PC-3 (cell line): Measurements from ENCODE around the gene KIF3A. TPM values are rescaled to one million over a fixed set of nuclear protein-coding genes. Genes with fewer than 3 reads are reported as not detected.

ENCODE experiments used
- ATAC-seq: fragments of 200-7000 bp; cut with Tn5 transposase; 2 replicates; pipeline ENCODE4 v1.9.1; 2020; ENCODE audit warnings: mild to moderate bottlenecking, moderate library complexity
- BruUV-seq: library from RNA; stranded (reverse); fragments of 400-500 nt; replicated peaks from 2 replicates; lab custom pipeline; 2021; lab: Mats Ljungman, UMichigan
- CTCF ChIA-PET: fragments of 300-600 bp; sonication (Branson Sonifier 250); formaldehyde crosslinking; loops from one replicate; lab custom pipeline; 2022; ENCODE audit warnings: antibody characterized with exemption; lab: Charles Lee
- POLR2A ChIA-PET: fragments of 300-600 bp; sonication (Branson Sonifier 250); formaldehyde crosslinking; loops from one replicate; lab custom pipeline; 2022; ENCODE audit warnings: antibody characterized with exemption; ENCODE audit not compliant: unreplicated experiment; lab: Charles Lee
- DNase-seq: peaks from one replicate; pipeline ENCODE4 v3.0.0-alpha.2; 2015
- H2AFZ ChIP-seq: fragments of 300-600 bp; sonication (generic); 2 replicates; pipeline ENCODE4 v1.6.0; 2016; ENCODE audit warnings: antibody characterized with exemption, low read length
- H3F3A ChIP-seq: fragments of 300-600 bp; sonication (generic); one replicate; pipeline ENCODE4 v1.6.0; 2017; ENCODE audit warnings: antibody characterized with exemption, low read length, control low read depth, mild to moderate bottlenecking; ENCODE audit not compliant: unreplicated experiment
- H3K27ac ChIP-seq: fragments of 300-600 bp; sonication (generic); 2 replicates; pipeline ENCODE4 v1.5.1; 2016; ENCODE audit warnings: mild to moderate bottlenecking, low read length
- H3K27me3 ChIP-seq: fragments of 300-600 bp; sonication (generic); 2 replicates; pipeline ENCODE4 v1.6.1; 2016; ENCODE audit warnings: low read length, mixed read lengths
- H3K36me3 ChIP-seq: fragments of 300-600 bp; sonication (generic); 2 replicates; pipeline ENCODE4 v1.6.1; 2016; ENCODE audit warnings: low read depth, mixed run types, low read length, mixed read lengths
- H3K4me1 ChIP-seq: fragments of 300-600 bp; sonication (generic); 2 replicates; pipeline ENCODE4 v1.5.1; 2016; ENCODE audit warnings: low read length; ENCODE audit not compliant: insufficient read depth
- H3K4me2 ChIP-seq: fragments of 300-600 bp; sonication (generic); 2 replicates; pipeline ENCODE4 v1.6.0; 2016; ENCODE audit warnings: low read length
- H3K4me3 ChIP-seq: fragments of 300-600 bp; sonication (generic); 2 replicates; pipeline ENCODE4 v1.5.1; 2016; ENCODE audit warnings: mild to moderate bottlenecking, low read length, mixed read lengths
- H3K79me2 ChIP-seq: fragments of 300-600 bp; sonication (generic); 2 replicates; pipeline ENCODE4 v1.6.1; 2017; ENCODE audit warnings: low read length, mixed read lengths
- H3K9ac ChIP-seq: fragments of 300-600 bp; sonication (generic); 2 replicates; pipeline ENCODE4 v1.6.0; 2016; ENCODE audit warnings: mild to moderate bottlenecking, low read length
- H3K9me2 ChIP-seq: fragments of 300-600 bp; sonication (generic); replicated peaks from 2 replicates; pipeline ENCODE4 v1.6.1; 2016; ENCODE audit warnings: mixed run types, low read length, mixed read lengths
- H3K9me3 ChIP-seq: fragments of 300-600 bp; sonication (generic); 2 replicates; pipeline ENCODE4 v1.6.1; 2016; ENCODE audit warnings: low read length, mixed read lengths
- H4K20me1 ChIP-seq: fragments of 300-600 bp; sonication (generic); 2 replicates; pipeline ENCODE4 v1.6.1; 2016; ENCODE audit warnings: low read length, mixed read lengths
- CTCF ChIP-seq: fragments of 300-600 bp; sonication (generic); conservative IDR thresholded peaks from 2 replicates; pipeline ENCODE4 v1.5.1; 2017; ENCODE audit warnings: antibody characterized with exemption, low read depth, mild to moderate bottlenecking, low read length
- EZH2 ChIP-seq: fragments of 300-600 bp; sonication (generic); IDR thresholded peaks from one replicate; pipeline ENCODE4 v1.6.1; 2017; ENCODE audit warnings: antibody characterized with exemption, mild to moderate bottlenecking, low read length; ENCODE audit not compliant: unreplicated experiment
- EZH2phosphoT487 ChIP-seq: fragments of 300-600 bp; sonication (generic); IDR thresholded peaks from 2 replicates; pipeline ENCODE4 v1.6.1; 2018; ENCODE audit warnings: mild to moderate bottlenecking, antibody characterized with exemption, low read length, borderline replicate concordance
- intact Hi-C: fragments of 100-400 bp; cut with micrococcal nuclease; formaldehyde crosslinking; loops from 2 replicates; pipeline ENCODE4 v1.9.0; 2023
- total RNA-seq: library from RNA; depleted of rRNA; stranded (reverse); fragments of >200 nt; gene quantifications from 2 replicates; pipeline ENCODE4 v1.2.3, GENCODE V29; 2014

KIF3A gene
- total RNA-seq, 1 experiment from 2014 or later, result 5.7 TPM

- H3K9ac ChIP-seq, result no peak overlapping the region
- no peak for DNase-seq
- BruUV-seq, result no TSS peak
- H3K9me3 ChIP-seq, result no peaks in the 10 kb centered on the region
- no peak overlapping the region for H3K4me3 ChIP-seq
- no peaks in the 10 kb centered on the region for H3F3A ChIP-seq
- intact Hi-C loops, result no loop called here
- H4K20me1 ChIP-seq, result no peaks in the 10 kb centered on the region
- H3K27me3 ChIP-seq, result no peaks in the 10 kb centered on the region
- ChIA-PET CTCF (no interaction called here), POLR2A (no interaction called here)
- H3K27ac ChIP-seq, result no peak overlapping the region
- TF ChIP-seq EZH2 (no peak), EZH2phosphoT487 (no peak), CTCF (no peak)
- peaks cover 3% of the 10 kb centered on the region for H3K4me1 ChIP-seq
- H3K4me2 ChIP-seq, result no peak overlapping the region
- H3K9me2 ChIP-seq, result no peaks in the 10 kb centered on the region
- ATAC-seq, result no peak
- H3K36me3 ChIP-seq, result no peaks in the 10 kb centered on the region
- no peak overlapping the region for H2AFZ ChIP-seq
- H3K79me2 ChIP-seq, result no peaks in the 10 kb centered on the region
Observed at GRCh38 chr5:132668706-132669454, 68.5 kb downstream of the KIF3A start.

DNA sequence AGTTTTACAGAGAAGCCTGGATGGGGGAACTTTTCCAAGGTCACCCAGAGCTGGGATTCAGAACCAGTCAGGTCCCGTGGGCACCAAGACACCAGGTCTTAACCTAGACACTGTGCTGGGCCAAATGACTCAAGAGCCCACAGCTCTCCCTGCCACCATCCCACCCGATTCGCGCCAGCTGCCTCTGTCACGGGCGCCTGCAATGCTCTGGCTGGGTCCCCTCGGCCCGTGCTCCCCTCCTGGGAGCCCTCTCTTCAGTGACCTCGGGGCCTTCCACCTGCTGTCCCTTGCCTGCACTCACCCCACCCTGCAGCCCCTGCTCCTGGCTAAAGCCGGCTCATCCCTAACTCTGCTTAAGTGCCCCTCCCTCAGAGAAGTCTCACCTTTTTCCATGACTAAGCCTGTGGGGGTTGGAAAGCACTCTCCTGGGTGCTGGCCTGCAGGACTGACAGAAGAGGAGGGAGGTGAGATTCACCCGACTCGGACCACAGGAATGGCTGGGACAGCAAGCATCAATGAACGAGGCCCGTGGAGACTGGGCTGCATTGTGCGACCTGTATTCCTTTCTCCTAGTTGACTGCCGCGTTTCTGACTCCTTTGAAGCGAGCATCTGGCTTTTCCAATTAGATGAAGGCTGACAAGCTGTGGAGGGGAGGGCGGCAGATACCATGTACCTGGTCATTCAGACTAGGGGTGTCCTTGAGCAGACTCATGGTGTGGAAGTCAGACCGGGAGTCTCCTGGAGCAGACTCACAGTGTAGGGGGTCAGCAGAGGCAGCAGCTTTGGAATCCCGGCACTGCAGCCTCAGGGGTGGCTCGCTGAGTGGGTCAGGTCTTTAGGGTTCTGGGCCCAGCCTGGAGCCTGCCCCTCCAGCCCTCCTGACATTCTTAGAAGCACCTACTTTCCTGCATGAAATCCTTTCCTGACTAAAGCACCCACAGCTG, 69.3 kb downstream of the KIF3A start:
- BruUV-seq, result no TSS peak
- no peak overlapping the region for H3K4me2 ChIP-seq
- ChIA-PET POLR2A (no interaction called here), CTCF (no interaction called here)
- no peaks in the 10 kb centered on the region for H4K20me1 ChIP-seq
- H3K36me3 ChIP-seq, result no peaks in the 10 kb centered on the region
- H3K27me3 ChIP-seq, result no peaks in the 10 kb centered on the region
- no peak overlapping the region for H3K4me3 ChIP-seq
- no peaks in the 10 kb centered on the region for H3K79me2 ChIP-seq
- H3K4me1 ChIP-seq, result no peaks in the 10 kb centered on the region
- ATAC-seq (no peak), DNase-seq (no peak)
- TF ChIP-seq EZH2 (no peak), CTCF (no peak), EZH2phosphoT487 (no peak)
- no peaks in the 10 kb centered on the region for H3K9me2 ChIP-seq
- intact Hi-C loops, result no loop called here
- no peak overlapping the region for H3K9ac ChIP-seq
- H3K27ac ChIP-seq, result no peak overlapping the region
- H3K9me3 ChIP-seq, result no peaks in the 10 kb centered on the region
- H2AFZ ChIP-seq, result no peak overlapping the region
- H3F3A ChIP-seq, result no peaks in the 10 kb centered on the region
